Peyer's patch (tissue), 4 donors: Measurements from ENCODE around the gene FBXO47. TPM values are rescaled to one million over a fixed set of nuclear protein-coding genes. Genes with fewer than 3 reads are reported as not detected.

Experiments
- DNase-seq, 3 donors: peaks; one replicate each; pipeline ENCODE4 v3.0.0-alpha.2; 2017 to 2019
- H3K27ac ChIP-seq, 4 donors: fragments of 200-600 bp; sonication (generic); one replicate each; pipeline ENCODE4 v1.5.1; 2016 to 2019
- H3K27me3 ChIP-seq, 2 donors: fragments of 200-600 bp; sonication (generic); one replicate each; pipeline ENCODE4 v1.5.1; 2019
- H3K36me3 ChIP-seq, 3 donors: fragments of 200-600 bp; sonication (generic); one replicate each; pipeline ENCODE4 v1.5.1; 2016 to 2019
- H3K4me1 ChIP-seq, 4 donors: fragments of 200-600 bp; sonication (generic); one replicate each; pipeline ENCODE4 v1.5.1; 2016 to 2019
- H3K4me3 ChIP-seq, 4 donors: fragments of 200-600 bp; sonication (generic); 1 replicate in 3 of 4; 2 replicates in 1 of 4; pipeline ENCODE4 v1.5.1; 2016 to 2019; ENCODE audit warnings: mild to moderate bottlenecking in 1 of 4
- H3K9me3 ChIP-seq, 4 donors: fragments of 200-600 bp; sonication (generic); one replicate each; pipeline ENCODE4 v1.5.1; 2016 to 2019; ENCODE audit warnings: mild to moderate bottlenecking in 1 of 4
- POLR2A ChIP-seq, 2 donors: fragments of 450-650 bp; IDR thresholded peaks; one replicate each; pipeline ENCODE4 v1.5.1; 2017; ENCODE audit warnings: antibody characterized with exemption in 2 of 2, mild to moderate bottlenecking in 2 of 2, moderate library complexity in 2 of 2
- total RNA-seq, 4 donors: library from RNA; depleted of rRNA; stranded (reverse); fragments of >200 nt; gene quantifications; one replicate each; pipeline ENCODE4 v1.1.0, GENCODE V29; 2016
- TF ChIP-seq, protein P1 (sequence below), 6 experiments: fragments of 450-650 bp in 4 of 6; fragments of 200-600 bp in 2 of 6; sonication (generic) in 1 of 6; IDR thresholded peaks; one replicate each; pipeline ENCODE4 v1.5.1; 2017 to 2019; ENCODE audit warnings: antibody characterized with exemption in 6 of 6, mild to moderate bottlenecking in 3 of 6, moderate library complexity in 1 of 6

The FBXO47 gene
- total RNA-seq, 4 donors from 2014 or later = not detected

DNA sequence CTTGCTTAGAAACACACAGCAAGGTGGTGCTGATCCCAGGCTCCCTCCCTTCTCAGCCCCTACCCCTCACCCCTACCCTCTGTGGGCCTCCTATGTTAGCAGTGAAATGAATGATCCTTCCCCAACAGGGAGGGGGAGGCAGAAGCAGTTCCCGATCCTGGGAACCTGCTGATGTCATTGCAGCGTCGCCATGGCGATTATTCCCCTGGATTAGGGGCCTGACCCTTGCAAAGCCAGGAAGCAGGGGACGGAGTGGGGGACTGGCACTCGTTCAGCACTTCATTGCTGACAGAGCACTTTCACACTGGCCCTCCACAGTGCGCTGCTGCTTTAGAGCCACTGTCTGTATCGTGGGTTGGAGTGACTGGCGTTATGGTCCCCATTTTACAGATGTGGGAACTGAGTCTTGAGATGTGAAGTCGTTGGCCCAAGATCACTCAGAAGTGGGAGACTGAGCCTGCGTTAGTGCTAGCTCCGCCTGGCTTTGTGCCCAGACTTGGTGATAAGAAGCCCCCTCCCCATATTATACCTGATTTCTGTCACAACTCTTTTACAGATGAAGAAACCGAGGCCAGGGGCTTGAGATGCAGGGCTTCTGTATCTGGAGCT is 70.8 kb downstream of the FBXO47 start:
- Histone ChIP-seq H3K36me3 (peaks cover 0 to 60% (median 0%) of the 10 kb centered on the region in 3 donors), H3K4me1 (peaks cover 30 to 85% (median 50%) of the 10 kb centered on the region in 4 donors), H3K9me3 (no peaks in the 10 kb centered on the region), H3K27ac (peak overlapping the region; percentile 86 to 95 (median 88)), H3K4me3 (no peak overlapping the region), H3K27me3 (no peaks in the 10 kb centered on the region)
- DNase-seq = no peak
- TF ChIP-seq, protein P1, sequence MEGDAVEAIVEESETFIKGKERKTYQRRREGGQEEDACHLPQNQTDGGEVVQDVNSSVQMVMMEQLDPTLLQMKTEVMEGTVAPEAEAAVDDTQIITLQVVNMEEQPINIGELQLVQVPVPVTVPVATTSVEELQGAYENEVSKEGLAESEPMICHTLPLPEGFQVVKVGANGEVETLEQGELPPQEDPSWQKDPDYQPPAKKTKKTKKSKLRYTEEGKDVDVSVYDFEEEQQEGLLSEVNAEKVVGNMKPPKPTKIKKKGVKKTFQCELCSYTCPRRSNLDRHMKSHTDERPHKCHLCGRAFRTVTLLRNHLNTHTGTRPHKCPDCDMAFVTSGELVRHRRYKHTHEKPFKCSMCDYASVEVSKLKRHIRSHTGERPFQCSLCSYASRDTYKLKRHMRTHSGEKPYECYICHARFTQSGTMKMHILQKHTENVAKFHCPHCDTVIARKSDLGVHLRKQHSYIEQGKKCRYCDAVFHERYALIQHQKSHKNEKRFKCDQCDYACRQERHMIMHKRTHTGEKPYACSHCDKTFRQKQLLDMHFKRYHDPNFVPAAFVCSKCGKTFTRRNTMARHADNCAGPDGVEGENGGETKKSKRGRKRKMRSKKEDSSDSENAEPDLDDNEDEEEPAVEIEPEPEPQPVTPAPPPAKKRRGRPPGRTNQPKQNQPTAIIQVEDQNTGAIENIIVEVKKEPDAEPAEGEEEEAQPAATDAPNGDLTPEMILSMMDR (IDR thresholded peaks at IDR 0.05) = no peak
- TF ChIP-seq POLR2A (IDR thresholded peaks at IDR 0.05) = no peak

DNA sequence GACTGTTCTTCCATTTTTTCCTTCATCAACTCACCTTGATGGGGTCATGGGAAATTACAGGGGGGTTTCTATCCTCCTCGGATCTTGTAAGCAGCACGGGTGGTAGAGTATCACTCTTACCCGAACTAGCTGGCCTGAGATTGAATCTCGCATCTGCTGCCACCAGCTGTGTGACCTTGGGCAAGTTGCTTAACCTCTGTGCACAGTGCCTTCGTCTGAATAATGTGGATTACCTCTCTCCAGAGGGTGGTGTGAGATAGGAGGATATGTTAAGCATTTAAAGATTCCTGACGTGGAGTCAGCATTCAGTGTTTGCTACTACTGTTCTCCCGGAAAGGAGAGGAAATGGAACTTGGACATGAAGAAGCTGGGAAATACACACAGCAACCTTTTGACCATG is 72.9 kb downstream of the FBXO47 start:
- DNase-seq = no peak
- H3K27me3 ChIP-seq = no peaks in the 10 kb centered on the region
- H3K4me3 ChIP-seq = no peak overlapping the region
- peaks cover 25 to 82% (median 44%) of the 10 kb centered on the region in 4 donors for H3K4me1 ChIP-seq
- no peaks in the 10 kb centered on the region for H3K9me3 ChIP-seq
- no peak for TF ChIP-seq POLR2A (IDR thresholded peaks at IDR 0.05)
- TF ChIP-seq, protein P1 (IDR thresholded peaks at IDR 0.05) = no peak
- peaks cover 0 to 66% (median 0%) of the 10 kb centered on the region in 3 donors for H3K36me3 ChIP-seq
- H3K27ac ChIP-seq = peak overlapping the region; percentile 36 to 74 (median 52)

DNA sequence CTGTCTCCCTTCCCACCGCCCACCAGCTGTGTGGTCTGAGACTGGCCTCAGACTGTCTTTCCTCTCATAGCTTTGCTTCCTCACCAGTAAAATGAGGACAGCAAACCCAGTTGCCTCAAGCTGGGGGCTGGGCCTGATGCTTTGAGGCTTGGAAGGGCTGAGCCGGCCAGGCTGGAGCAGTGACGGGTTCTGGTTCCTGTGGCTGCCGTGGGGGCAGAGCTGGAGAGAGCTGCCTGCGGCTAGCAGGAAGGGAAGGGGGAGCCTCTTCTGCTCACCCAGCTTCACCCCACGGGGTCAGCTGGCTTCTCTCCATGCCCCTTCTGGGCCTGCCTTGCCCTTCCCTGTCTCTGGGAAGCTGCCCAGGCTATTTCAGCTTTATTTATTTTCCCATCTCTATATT is 73.6 kb downstream of the FBXO47 start:
- Histone ChIP-seq H3K4me3 (no peak overlapping the region), H3K36me3 (peaks cover 0 to 72% (median 0%) of the 10 kb centered on the region in 3 donors), H3K27me3 (no peaks in the 10 kb centered on the region), H3K9me3 (no peaks in the 10 kb centered on the region), H3K4me1 (peaks cover 20 to 82% (median 39%) of the 10 kb centered on the region in 4 donors), H3K27ac (peak overlapping the region; percentile 36 to 74 (median 52))
- no peak for TF ChIP-seq POLR2A (IDR thresholded peaks at IDR 0.05)
- TF ChIP-seq, protein P1 (IDR thresholded peaks at IDR 0.05) = no peak
- peak in 1 of 3 donors; percentile 32 for DNase-seq

DNA sequence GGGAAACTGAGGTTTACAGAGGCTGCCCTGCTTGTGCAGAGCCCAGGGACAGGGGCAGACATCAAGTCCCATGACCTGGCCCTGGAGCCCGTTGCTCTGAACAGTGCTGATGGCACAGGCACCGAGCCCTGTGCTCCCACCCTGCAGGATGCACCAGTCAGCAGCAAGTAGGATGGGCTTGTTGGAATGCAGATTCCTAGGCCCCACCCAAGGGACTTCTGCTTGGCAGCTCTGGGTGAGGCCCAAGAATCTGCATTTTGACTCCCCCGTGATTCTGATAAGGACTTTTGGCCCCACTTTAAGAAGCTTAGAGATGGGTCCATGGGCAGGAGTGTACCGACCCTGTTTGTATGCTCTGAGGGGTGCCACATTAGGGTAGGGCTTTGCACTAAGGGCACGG is 74.1 kb downstream of the FBXO47 start:
- H3K9me3 ChIP-seq = no peaks in the 10 kb centered on the region
- TF ChIP-seq, protein P1 (IDR thresholded peaks at IDR 0.05) = no peak
- TF ChIP-seq POLR2A (IDR thresholded peaks at IDR 0.05) = no peak
- H3K27me3 ChIP-seq = no peaks in the 10 kb centered on the region
- H3K4me1 ChIP-seq = peaks cover 20 to 81% (median 34%) of the 10 kb centered on the region in 4 donors
- DNase-seq = no peak
- H3K4me3 ChIP-seq = no peak overlapping the region
- peak overlapping the region; percentile 36 to 74 (median 52) for H3K27ac ChIP-seq
- H3K36me3 ChIP-seq = peaks cover 0 to 73% (median 0%) of the 10 kb centered on the region in 3 donors

- peaks cover 19 to 81% (median 29%) of the 10 kb centered on the region in 4 donors for H3K4me1 ChIP-seq
- peak overlapping the region in 1 of 4 donors; percentile 74 for H3K27ac ChIP-seq
- no peaks in the 10 kb centered on the region for H3K27me3 ChIP-seq
- H3K36me3 ChIP-seq = peaks cover 0 to 78% (median 0%) of the 10 kb centered on the region in 3 donors
- no peak for TF ChIP-seq POLR2A (IDR thresholded peaks at IDR 0.05)
- TF ChIP-seq, protein P1 (IDR thresholded peaks at IDR 0.05) = no peak
- no peak overlapping the region for H3K4me3 ChIP-seq
- H3K9me3 ChIP-seq = no peaks in the 10 kb centered on the region
- no peak for DNase-seq
These were observed 74.6 kb downstream of the FBXO47 start for GRCh38 chr17:38892620-38893019.
